GM12878 (cell line): ENCODE data around the gene COL9A3. TPM values are rescaled to one million over a fixed set of nuclear protein-coding genes. Genes with fewer than 3 reads are reported as not detected.

Source experiments
- ATAC-seq: fragments of 200-7000 bp; cut with Tn5 transposase; 3 replicates; pipeline ENCODE4 v1.9.1; 2020; ENCODE audit warnings: mild to moderate bottlenecking, moderate library complexity
- BruUV-seq: library from RNA; stranded (reverse); fragments of 400-500 nt; replicated peaks from 2 replicates; lab custom pipeline; 2021; lab: Mats Ljungman, UMichigan
- CTCF ChIA-PET: fragments of 300-600 bp; sonication (Branson Sonifier 250); formaldehyde crosslinking; extraction: SDS; loops from one replicate; lab custom pipeline; 2021; ENCODE audit warnings: inconsistent platforms; lab: Yijun Ruan, JAX
- POLR2A ChIA-PET: fragments of 350-600 bp; formaldehyde crosslinking; extraction: SDS; loops from one replicate; lab custom pipeline; 2021; ENCODE audit warnings: inconsistent platforms; lab: Charles Lee
- RAD21 ChIA-PET: fragments of 300-600 bp; sonication (Branson Sonifier 250); formaldehyde crosslinking; loops from one replicate; lab custom pipeline; 2023; ENCODE audit warnings: antibody characterized with exemption; ENCODE audit not compliant: unreplicated experiment; lab: Charles Lee
- SMC1A ChIA-PET: fragments of 300-600 bp; sonication (Branson Sonifier 250); formaldehyde crosslinking; loops from one replicate; lab custom pipeline; 2023; ENCODE audit not compliant: unreplicated experiment, uncharacterized antibody; lab: Charles Lee
- DNase-seq: peaks from one replicate; pipeline ENCODE4 v3.0.0-alpha.2; 2011; ENCODE audit warnings: low read depth, low spot score
- FAIRE-seq: peaks from 3 replicates; lab custom pipeline; 2011; peaks lifted over from hg19 to GRCh38; lab: Jason Lieb, UNC
- H2AFZ ChIP-seq: 2 replicates; pipeline ENCODE4 v1.6.0; 2011; ENCODE audit warnings: low read depth, low read length, control low read depth; ENCODE audit not compliant: control insufficient read depth
- H3K27ac ChIP-seq: 2 replicates; pipeline ENCODE4 v1.5.1; 2011; ENCODE audit warnings: control low read depth; ENCODE audit not compliant: control insufficient read depth, insufficient read depth
- H3K27me3 ChIP-seq, 2 experiments: replicated peaks in 1 of 2; 2 replicates each; pipeline versions ENCODE4 v1.6.0 to v1.6.1; 2011; ENCODE audit warnings: low read length in 1 of 2; ENCODE audit not compliant: control insufficient read depth in 2 of 2, insufficient read depth in 2 of 2
- H3K36me3 ChIP-seq, 2 experiments: 2 replicates each; pipeline ENCODE4 v1.5.1; 2011; ENCODE audit warnings: low read length in 1 of 2; ENCODE audit not compliant: control insufficient read depth in 2 of 2, insufficient read depth in 2 of 2
- H3K4me1 ChIP-seq: 2 replicates; pipeline ENCODE4 v1.6.1; 2011; ENCODE audit warnings: mild to moderate bottlenecking, low read length, moderate library complexity, mixed read lengths; ENCODE audit not compliant: control insufficient read depth, insufficient read depth
- H3K4me2 ChIP-seq: 2 replicates; pipeline ENCODE4 v1.6.0; 2011; ENCODE audit warnings: control low read depth; ENCODE audit not compliant: control insufficient read depth, insufficient read depth
- H3K4me3 ChIP-seq: fragments of 200-600 bp; sonication (generic); 2 replicates; pipeline ENCODE4 v1.5.1; 2016
- H3K79me2 ChIP-seq: 2 replicates; pipeline ENCODE4 v1.6.0; 2011; ENCODE audit warnings: low read length; ENCODE audit not compliant: control insufficient read depth, insufficient read depth
- H3K9ac ChIP-seq: 2 replicates; pipeline ENCODE4 v1.8.0; 2011; ENCODE audit warnings: low read length, control low read depth, mixed read lengths; ENCODE audit not compliant: control insufficient read depth, insufficient read depth
- H3K9me3 ChIP-seq: replicated peaks from 3 replicates; pipeline ENCODE4 v1.5.1; 2011; ENCODE audit warnings: mild to moderate bottlenecking, low read length; ENCODE audit not compliant: control insufficient read depth, insufficient read depth
- H4K20me1 ChIP-seq: 2 replicates; pipeline ENCODE4 v1.6.0; 2011; ENCODE audit not compliant: control insufficient read depth, insufficient read depth
- EED ChIP-seq: sonication (generic); IDR thresholded peaks from 2 replicates; pipeline ENCODE4 v1.6.1; 2016; ENCODE audit warnings: antibody characterized with exemption, low read depth
- ESRRA ChIP-seq: IDR thresholded peaks from 2 replicates; pipeline ENCODE4 v1.6.1; 2012; ENCODE audit warnings: mild to moderate bottlenecking, low read length, improper control_type of control experiment
- FOXM1 ChIP-seq: IDR thresholded peaks from 2 replicates; pipeline ENCODE4 v1.6.1; 2012; ENCODE audit warnings: low read depth, mild to moderate bottlenecking, inconsistent platforms, low read length, moderate library complexity
- HCFC1 ChIP-seq: fragments of 150-350 bp; IDR thresholded peaks from 2 replicates; pipeline ENCODE4 v1.6.1; 2014; ENCODE audit warnings: low read length
- HDGF ChIP-seq: fragments of 450-650 bp; IDR thresholded peaks from 2 replicates; pipeline ENCODE4 v1.6.1; 2016; ENCODE audit warnings: antibody characterized with exemption
- MYB ChIP-seq: fragments of 150-350 bp; IDR thresholded peaks from 2 replicates; pipeline ENCODE4 v1.6.1; 2014; ENCODE audit warnings: mild to moderate bottlenecking, low read depth, low read length, borderline replicate concordance
- NFXL1 ChIP-seq: fragments of 450-650 bp; IDR thresholded peaks from 2 replicates; pipeline ENCODE4 v1.6.1; 2017; ENCODE audit warnings: antibody characterized with exemption, mild to moderate bottlenecking, borderline replicate concordance
- NRF1 ChIP-seq: conservative IDR thresholded peaks from 2 replicates; pipeline ENCODE4 v1.6.1; 2011; ENCODE audit warnings: mild to moderate bottlenecking, low read depth, low read length, improper control_type of control experiment
- POLR2A ChIP-seq: IDR thresholded peaks from 2 replicates; pipeline ENCODE4 v1.6.1; 2011; ENCODE audit warnings: low read depth, mild to moderate bottlenecking, low read length
- RELA ChIP-seq: fragments of 450-650 bp; IDR thresholded peaks from 2 replicates; pipeline ENCODE4 v1.8.0; 2014; ENCODE audit warnings: borderline replicate concordance; ENCODE audit not compliant: partially characterized antibody
- TCF7 ChIP-seq: IDR thresholded peaks from 2 replicates; pipeline ENCODE4 v1.6.1; 2014; ENCODE audit warnings: antibody characterized with exemption, borderline replicate concordance
- ZNF207 ChIP-seq: fragments of 450-650 bp; IDR thresholded peaks from 2 replicates; pipeline ENCODE4 v1.6.1; 2014; ENCODE audit warnings: antibody characterized with exemption, mild to moderate bottlenecking, borderline replicate concordance
- ZNF622 ChIP-seq: fragments of 450-650 bp; IDR thresholded peaks from 2 replicates; pipeline ENCODE4 v1.6.1; 2017; ENCODE audit warnings: mild to moderate bottlenecking, inconsistent platforms
- WGBS: methylation state at CpG from one replicate; pipeline ENCODE4 v1.1.6; 2016; ENCODE audit warnings: low lambda C conversion rate; ENCODE audit not compliant: insufficient replicate concordance, insufficient coverage; ENCODE audit errors: missing lambda C conversion rate; 5-methylcytosine and 5-hydroxymethylcytosine counted together
- in situ Hi-C: fragments of 300-500 bp; cut with MboI; formaldehyde crosslinking; loops from 9 replicates; pipeline ENCODE4 v1.14.3; 2018; ENCODE audit warnings: mixed read lengths
- intact Hi-C: fragments of 100-400 bp; cut with micrococcal nuclease; formaldehyde crosslinking; loops from one replicate; pipeline ENCODE4 v1.14.2; 2022; ENCODE audit not compliant: unreplicated experiment
- polyA plus RNA-seq, 11 experiments: library from polyadenylated mRNA; depleted of rRNA in 4 of 11; unstranded in 6 of 11; stranded (reverse) in 5 of 11; fragments of >200 nt; fragmentation: Nextera tagmentation in 4 of 11; fragmentation: Illumina TruSeq in 1 of 11; extraction: Ambion mirVana in 4 of 11; extraction: Trizol in 1 of 11; gene quantifications; 1 replicate in 1 of 11; 2 replicates in 10 of 11; pipeline versions ENCODE4 v1.2.1 to v1.2.3, GENCODE V29; 2011 to 2016; ENCODE audit warnings: inconsistent platforms in 2 of 11, missing spikeins in 2 of 11, low read depth in 1 of 11
- total RNA-seq, 4 experiments: library from RNA; depleted of rRNA in 3 of 4; stranded (reverse); fragments of >200 nt in 3 of 4; fragmentation: Illumina TruSeq in 1 of 4; extraction: Trizol in 1 of 4; gene quantifications; 2 replicates each; pipeline versions ENCODE4 v1.2.1 to v1.2.3, GENCODE V29; 2013 to 2021
- TF ChIP-seq, protein P1 (sequence below): IDR thresholded peaks from 2 replicates; pipeline ENCODE4 v1.6.1; 2012; ENCODE audit warnings: low read depth, low read length, improper control_type of control experiment
- TF ChIP-seq, protein P2 (sequence below): fragments of 450-650 bp; formaldehyde crosslinking; IDR thresholded peaks from 2 replicates; pipeline ENCODE4 v1.4.0; 2022; ENCODE audit warnings: mild to moderate bottlenecking, moderate library complexity
- TF ChIP-seq, protein P3 (sequence below): fragments of 450-650 bp; IDR thresholded peaks from 2 replicates; pipeline ENCODE4 v1.6.1; 2016; ENCODE audit warnings: mild to moderate bottlenecking, moderate library complexity, borderline replicate concordance

The COL9A3 gene
- total and polyA plus RNA-seq, 10 of the 15 experiments (the other 5 are each of a cell fraction or from before 2014, with no cell fraction given): 0.09 to 1.7 (median 0.63) TPM; not detected in 1

DNA sequence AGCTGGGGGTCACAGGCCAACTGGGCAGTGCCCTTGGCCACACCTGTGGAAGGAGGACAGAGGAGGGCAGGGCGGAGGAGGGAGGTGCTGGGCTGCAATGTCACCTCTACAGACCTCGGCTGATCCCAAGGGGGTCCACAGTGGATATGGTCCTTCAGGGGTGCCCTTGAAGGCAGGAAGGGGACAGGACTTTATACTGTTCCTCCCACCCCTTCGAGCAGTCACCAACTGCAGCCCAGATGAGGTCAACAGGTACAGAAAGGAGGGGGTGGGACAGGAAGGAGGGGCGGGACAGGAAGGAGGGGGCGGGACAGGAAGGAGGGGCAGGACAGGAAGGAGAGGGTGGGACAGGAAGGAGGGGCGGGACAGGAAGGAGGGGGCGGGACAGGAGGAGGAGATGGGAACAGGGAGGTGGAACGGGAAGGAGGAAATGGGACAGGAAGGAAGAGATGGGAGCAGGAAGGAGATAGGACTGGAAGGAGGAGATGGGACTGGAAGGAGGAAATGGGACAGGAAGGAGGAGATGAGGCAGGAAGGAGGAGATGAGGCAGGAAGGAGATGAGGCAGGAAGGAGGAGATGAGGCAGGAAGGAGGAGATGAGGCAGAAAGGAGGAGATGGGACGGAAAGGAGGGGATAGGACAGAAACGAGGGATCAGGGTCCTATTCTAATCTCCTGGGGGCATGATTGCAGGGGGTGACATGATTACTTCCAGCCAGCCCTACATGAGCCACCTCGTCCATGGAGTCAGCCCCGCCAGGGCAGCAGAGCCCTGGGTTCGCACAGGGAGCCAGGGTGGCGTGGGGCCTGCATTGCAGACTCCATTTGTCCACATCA, 39.9 kb upstream of the COL9A3 start:
- DNase-seq (peak; percentile 21), ATAC-seq (peak; percentile 75), FAIRE-seq (peak; percentile 38)
- peaks cover 10% of the 10 kb centered on the region for H3K4me1 ChIP-seq
- 43% methylated on average over 8 of the region's 14 CpGs for WGBS
- peak overlapping the region; percentile 42; the same call in 1 of the 2 replicates for H3K27ac ChIP-seq
- H3K9me3 ChIP-seq: no peaks in the 10 kb centered on the region; the same call in 2 of the 3 replicates
- RAD21 ChIA-PET: no interaction called here
- no peaks in the 10 kb centered on the region for H3K79me2 ChIP-seq
- SMC1A ChIA-PET: no interaction called here
- peaks cover 0 to 1% of the 10 kb centered on the region in 2 experiments; a peak in 1 of 4 replicates for H3K27me3 ChIP-seq
- H3K4me3 ChIP-seq: no peak overlapping the region
- BruUV-seq: no TSS peak
- H3K36me3 ChIP-seq: no peaks in the 10 kb centered on the region
- POLR2A ChIA-PET: no interaction called here
- CTCF ChIA-PET: no interaction called here
- H3K4me2 ChIP-seq: peak overlapping the region; percentile 71
- no peaks in the 10 kb centered on the region for H4K20me1 ChIP-seq
- peak overlapping the region; percentile 81 for H2AFZ ChIP-seq
- H3K9ac ChIP-seq: no peak overlapping the region; the same call in 1 of the 2 replicates
- intact Hi-C loops (no loop called here), in situ Hi-C loops (loop anchor here (5.0 kb wide), 1 partner anchor 50 kb away; no protein-coding TSS in a partner anchor)
- TF ChIP-seq FOXM1 (no peak), NFXL1 (no peak), HCFC1 (no peak), POLR2A (peak; percentile 64), ZNF207 (no peak), RELA (no peak), ZNF622 (no peak), EED (peak; percentile 48; the same call in 1 of the 2 replicates), ESRRA (no peak), NRF1 (no peak), HDGF (0 out of 2 replicates have a peak, but pooled peaks have one; percentile 54), TCF7 (no peak), MYB (no peak)
- TF ChIP-seq, protein P1, sequence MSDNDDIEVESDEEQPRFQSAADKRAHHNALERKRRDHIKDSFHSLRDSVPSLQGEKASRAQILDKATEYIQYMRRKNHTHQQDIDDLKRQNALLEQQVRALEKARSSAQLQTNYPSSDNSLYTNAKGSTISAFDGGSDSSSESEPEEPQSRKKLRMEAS: no peak
- TF ChIP-seq, protein P2, sequence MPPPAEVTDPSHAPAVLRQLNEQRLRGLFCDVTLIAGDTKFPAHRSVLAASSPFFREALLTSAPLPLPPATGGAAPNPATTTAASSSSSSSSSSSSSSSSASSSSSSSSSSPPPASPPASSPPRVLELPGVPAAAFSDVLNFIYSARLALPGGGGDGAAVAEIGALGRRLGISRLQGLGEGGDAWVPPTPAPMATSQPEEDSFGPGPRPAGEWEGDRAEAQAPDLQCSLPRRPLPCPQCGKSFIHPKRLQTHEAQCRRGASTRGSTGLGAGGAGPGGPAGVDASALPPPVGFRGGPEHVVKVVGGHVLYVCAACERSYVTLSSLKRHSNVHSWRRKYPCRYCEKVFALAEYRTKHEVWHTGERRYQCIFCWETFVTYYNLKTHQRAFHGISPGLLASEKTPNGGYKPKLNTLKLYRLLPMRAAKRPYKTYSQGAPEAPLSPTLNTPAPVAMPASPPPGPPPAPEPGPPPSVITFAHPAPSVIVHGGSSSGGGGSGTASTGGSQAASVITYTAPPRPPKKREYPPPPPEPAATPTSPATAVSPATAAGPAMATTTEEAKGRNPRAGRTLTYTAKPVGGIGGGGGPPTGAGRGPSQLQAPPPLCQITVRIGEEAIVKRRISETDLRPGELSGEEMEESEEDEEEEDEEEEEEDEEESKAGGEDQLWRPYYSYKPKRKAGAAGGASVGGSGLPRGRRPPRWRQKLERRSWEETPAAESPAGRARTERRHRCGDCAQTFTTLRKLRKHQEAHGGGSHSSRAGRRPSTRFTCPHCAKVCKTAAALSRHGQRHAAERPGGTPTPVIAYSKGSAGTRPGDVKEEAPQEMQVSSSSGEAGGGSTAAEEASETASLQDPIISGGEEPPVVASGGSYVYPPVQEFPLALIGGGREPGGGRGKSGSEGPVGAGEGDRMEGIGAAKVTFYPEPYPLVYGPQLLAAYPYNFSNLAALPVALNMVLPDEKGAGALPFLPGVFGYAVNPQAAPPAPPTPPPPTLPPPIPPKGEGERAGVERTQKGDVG: no peak
- TF ChIP-seq, protein P3, sequence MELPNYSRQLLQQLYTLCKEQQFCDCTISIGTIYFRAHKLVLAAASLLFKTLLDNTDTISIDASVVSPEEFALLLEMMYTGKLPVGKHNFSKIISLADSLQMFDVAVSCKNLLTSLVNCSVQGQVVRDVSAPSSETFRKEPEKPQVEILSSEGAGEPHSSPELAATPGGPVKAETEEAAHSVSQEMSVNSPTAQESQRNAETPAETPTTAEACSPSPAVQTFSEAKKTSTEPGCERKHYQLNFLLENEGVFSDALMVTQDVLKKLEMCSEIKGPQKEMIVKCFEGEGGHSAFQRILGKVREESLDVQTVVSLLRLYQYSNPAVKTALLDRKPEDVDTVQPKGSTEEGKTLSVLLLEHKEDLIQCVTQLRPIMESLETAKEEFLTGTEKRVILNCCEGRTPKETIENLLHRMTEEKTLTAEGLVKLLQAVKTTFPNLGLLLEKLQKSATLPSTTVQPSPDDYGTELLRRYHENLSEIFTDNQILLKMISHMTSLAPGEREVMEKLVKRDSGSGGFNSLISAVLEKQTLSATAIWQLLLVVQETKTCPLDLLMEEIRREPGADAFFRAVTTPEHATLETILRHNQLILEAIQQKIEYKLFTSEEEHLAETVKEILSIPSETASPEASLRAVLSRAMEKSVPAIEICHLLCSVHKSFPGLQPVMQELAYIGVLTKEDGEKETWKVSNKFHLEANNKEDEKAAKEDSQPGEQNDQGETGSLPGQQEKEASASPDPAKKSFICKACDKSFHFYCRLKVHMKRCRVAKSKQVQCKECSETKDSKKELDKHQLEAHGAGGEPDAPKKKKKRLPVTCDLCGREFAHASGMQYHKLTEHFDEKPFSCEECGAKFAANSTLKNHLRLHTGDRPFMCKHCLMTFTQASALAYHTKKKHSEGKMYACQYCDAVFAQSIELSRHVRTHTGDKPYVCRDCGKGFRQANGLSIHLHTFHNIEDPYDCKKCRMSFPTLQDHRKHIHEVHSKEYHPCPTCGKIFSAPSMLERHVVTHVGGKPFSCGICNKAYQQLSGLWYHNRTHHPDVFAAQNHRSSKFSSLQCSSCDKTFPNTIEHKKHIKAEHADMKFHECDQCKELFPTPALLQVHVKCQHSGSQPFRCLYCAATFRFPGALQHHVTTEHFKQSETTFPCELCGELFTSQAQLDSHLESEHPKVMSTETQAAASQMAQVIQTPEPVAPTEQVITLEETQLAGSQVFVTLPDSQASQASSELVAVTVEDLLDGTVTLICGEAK: 0 out of 2 replicates have a peak, but pooled peaks have one; percentile 14
